ENCODE measurements around the gene A4GNT.

Gene A4GNT

GRCh38 chr3:138079901-138080300, 52.3 kb downstream of the A4GNT start:
- no peak for DNase-seq (ENCODE audit: low read depth in 3 of 3, low spot score in 1 of 3)

GRCh38 chr3:138078901-138079344, 53.3 kb downstream of the A4GNT start:
- no peak for DNase-seq (ENCODE audit: low read depth in 3 of 3, low spot score in 1 of 3)

GRCh38 chr3:138078096-138078495, 54.1 kb downstream of the A4GNT start:
- no peak for DNase-seq (ENCODE audit: low read depth in 3 of 3, low spot score in 1 of 3)

All from stimulated activated CD4-positive, alpha-beta T cell treated with anti-CD3 and anti-CD28 coated beads, TNF-alpha, amount 100 ng/mL, for 1 hour (primary cell).